ENCODE data around the gene PRDM16.

- TF ChIP-seq CTCF (IDR thresholded peaks at IDR 0.05; ENCODE audit: low read depth, low read length) (no peak), POLR2A (IDR thresholded peaks at IDR 0.05; ENCODE audit: extremely low read depth, insufficient read length) (no peak), MAX (IDR thresholded peaks at IDR 0.05; ENCODE audit: low read depth, low read length) (no peak), MYC (IDR thresholded peaks at IDR 0.05; ENCODE audit: low read depth, low read length) (no peak)
These were observed 253.5 kb downstream of the PRDM16 start for GRCh38 chr1:3322450-3323020.
